ENCODE results near the gene NSG1. TPM values are rescaled to one million over a fixed set of nuclear protein-coding genes. Genes with fewer than 3 reads are reported as not detected.
A peak's percentile ranks its signal among the peaks of the same experiment; 100 is the strongest.
"Not testable (repeated sequence)": the region's sequence is repeated elsewhere in the genome, so short reads cannot be mapped to it uniquely, and the experiment has no call there.

Gene NSG1, protein sequence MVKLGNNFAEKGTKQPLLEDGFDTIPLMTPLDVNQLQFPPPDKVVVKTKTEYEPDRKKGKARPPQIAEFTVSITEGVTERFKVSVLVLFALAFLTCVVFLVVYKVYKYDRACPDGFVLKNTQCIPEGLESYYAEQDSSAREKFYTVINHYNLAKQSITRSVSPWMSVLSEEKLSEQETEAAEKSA
- total RNA-seq = 1 to 10 TPM; 1.0 to 3.2 TPM

DNA sequence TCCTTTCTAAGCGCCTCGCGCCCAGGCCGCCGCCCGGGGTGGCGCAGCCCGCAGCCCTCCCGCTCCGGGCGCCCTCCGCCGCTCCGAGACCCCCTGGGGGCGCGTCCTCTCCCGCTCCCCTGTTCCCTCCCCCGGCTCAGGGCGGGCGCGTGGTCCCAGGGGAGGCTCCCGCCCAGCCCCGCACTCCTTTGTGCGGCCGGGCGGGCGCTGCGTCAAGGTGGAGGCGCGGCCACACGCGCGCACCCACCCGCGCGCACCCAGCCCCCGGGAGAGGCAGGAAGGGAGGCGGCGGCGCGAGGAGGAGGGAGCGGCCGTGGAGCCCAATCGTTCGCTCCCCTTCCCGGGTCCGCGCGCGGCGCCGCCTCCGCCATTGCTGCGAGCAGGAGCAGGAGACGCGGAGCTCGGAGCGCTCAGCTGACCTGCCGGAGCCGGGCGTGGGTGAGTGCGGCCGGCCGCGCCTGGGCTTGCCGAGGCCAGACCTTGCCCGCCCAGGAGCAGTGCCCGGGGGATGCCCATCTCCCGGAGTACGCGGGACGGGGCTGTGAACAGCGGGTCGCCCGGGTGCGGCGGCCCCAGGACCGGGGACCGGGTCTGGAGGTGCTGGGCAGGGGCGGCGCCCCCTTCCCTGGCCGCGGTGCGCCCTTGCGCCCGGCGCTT, at the start of gene NSG1:
Gene NSG1, plus strand, starts transcription at position 367 of the 657 bp plus-strand sequence. CDS start 528 bp downstream, outside the sequence.
- H3K27ac Mint-ChIP-seq = no peak within 1 kb of the TSS
- H3K36me3 Mint-ChIP-seq (ENCODE audit: insufficient read depth in 2 of 2) = no peaks in the 10 kb centered on the region
- ATAC-seq (replicated peaks in 1 of 2) = peak; percentile 49 to 57
- no peaks in the 10 kb centered on the region for H3K4me1 Mint-ChIP-seq (ENCODE audit: low read depth)
- H3K4me3 Mint-ChIP-seq = peak within 1 kb of the TSS; percentile 84 to 90
- peak; percentile 37 to 46 for DNase-seq
- H3K9me3 Mint-ChIP-seq = no peaks in the 10 kb centered on the region
- H3K27me3 Mint-ChIP-seq (ENCODE audit: low read depth) = peaks cover 42% of the 10 kb centered on the region

DNA sequence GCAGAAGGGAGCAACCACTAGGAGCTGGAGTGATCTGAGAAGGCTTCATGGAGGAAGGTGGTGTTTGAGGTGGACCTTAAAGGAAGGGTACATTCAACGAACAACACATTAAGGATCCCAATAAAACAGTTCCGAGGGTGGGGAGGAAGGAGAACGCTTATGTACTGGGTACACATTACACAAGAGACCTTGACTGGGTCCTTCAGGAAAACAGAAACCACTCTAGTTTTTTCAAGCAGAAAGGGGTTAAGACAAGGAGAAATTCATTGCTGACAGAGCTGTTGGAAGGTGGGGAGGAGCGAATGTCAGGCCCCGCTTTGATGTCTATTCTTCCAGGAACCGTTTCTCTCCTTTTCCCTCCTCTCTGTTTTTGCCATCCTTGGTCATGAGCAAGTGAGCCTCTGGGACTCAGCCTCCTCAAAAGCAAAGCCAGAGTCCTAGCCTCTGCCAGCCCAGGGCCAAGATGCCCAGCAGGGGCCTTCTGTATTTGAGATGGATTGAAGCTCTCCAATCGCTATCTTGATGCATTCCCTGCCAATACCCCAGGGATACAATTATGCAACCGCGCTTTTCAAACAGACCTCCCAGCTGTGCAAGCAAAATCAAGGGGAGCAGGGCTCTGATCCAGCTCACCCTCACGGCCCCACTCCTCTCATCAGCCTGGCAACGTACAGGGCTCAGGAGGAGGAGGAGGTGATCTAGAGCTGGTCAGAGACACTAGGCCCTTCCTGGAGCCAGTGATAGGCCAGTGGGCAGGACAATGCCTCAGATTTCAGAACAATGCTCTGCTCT, 48.5 kb upstream of the NSG1 start:
- Mint-ChIP-seq H3K36me3 (ENCODE audit: insufficient read depth in 2 of 2) (no peaks in the 10 kb centered on the region), H3K27me3 (ENCODE audit: low read depth) (no peaks in the 10 kb centered on the region), H3K4me1 (ENCODE audit: low read depth) (peaks cover 9% of the 10 kb centered on the region), H3K9me3 (no peaks in the 10 kb centered on the region), H3K27ac (no peak overlapping the region), H3K4me3 (no peak overlapping the region)
- DNase-seq = no peak
- ATAC-seq (replicated peaks in 1 of 2) = no peak

DNA sequence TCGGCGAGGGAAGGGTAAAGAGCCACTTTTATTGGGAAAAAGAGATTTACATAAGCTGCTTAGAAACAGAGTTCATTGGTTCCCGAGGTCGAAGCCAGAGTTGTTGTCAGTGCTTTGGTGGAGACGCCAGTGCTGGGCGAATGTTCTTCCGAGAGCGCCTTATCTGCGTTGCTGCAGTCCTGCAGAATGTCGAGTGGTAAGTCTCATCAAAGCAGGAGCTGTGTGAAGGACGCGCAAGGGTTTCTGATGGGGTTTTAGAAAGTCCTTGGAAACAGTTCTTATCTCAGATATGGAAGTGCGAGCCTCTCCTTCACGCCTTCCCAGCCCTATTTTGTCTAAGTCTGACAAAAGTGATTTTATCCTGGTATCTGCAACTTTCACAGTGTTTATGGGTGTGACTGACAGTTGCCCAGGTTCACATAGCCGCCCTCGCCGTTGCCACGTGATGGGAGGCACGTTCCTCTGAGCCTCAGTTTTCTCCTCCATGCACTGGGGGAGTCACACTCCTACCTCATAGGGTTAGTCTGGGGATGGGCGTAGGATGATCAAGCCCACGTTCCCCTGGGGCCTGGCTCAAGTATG, 47.3 kb upstream of the NSG1 start:
- H3K27me3 Mint-ChIP-seq (ENCODE audit: low read depth) = no peaks in the 10 kb centered on the region
- no peak overlapping the region for H3K27ac Mint-ChIP-seq
- DNase-seq (no peak), ATAC-seq (replicated peaks in 1 of 2) (no peak)
- H3K4me3 Mint-ChIP-seq = no peak overlapping the region
- H3K9me3 Mint-ChIP-seq = no peaks in the 10 kb centered on the region
- H3K36me3 Mint-ChIP-seq (ENCODE audit: insufficient read depth in 2 of 2) = no peaks in the 10 kb centered on the region
- H3K4me1 Mint-ChIP-seq (ENCODE audit: low read depth) = peaks cover 7% of the 10 kb centered on the region

DNA sequence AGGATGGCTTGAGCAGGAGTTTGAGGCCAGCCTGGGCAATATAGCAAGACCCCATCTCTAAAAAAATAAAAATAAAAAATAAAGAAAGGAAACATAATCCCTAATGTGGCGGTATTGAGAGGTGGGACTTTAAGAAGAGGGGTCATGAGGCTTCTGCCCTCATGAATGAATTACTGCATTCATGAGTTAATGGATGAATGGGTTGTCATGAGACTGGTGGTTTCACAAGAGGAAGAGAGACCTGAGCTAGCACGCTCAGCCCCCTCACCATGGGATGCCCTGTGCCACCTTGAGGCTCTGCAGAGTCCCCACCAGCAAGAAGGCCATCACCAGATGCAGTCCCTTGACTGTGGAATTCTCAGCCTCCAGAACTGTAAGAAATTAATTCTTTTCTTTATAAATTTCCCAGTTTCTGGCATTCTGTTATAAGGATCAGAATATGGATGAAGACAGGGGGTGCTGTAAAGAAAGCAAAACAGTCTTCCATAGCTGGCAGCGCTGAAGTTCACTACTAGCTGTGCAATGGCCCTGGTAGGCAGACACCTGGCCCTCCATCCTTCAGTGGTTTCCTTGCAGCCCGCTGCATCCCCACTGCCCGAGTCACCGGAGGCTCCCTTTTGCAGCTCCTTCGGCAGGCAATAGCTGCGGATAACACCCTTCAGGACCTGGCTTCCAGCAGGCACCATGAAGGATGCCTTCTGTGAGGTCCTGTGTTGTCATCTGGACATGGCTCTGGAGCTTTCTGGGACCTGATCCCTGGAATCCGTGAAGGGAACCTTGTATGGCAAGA, 44.8 kb upstream of the NSG1 start:
- Mint-ChIP-seq H3K36me3 (ENCODE audit: insufficient read depth in 2 of 2) (no peaks in the 10 kb centered on the region), H3K4me1 (ENCODE audit: low read depth) (peaks cover 4% of the 10 kb centered on the region), H3K9me3 (no peaks in the 10 kb centered on the region), H3K27me3 (ENCODE audit: low read depth) (no peaks in the 10 kb centered on the region), H3K27ac (no peak overlapping the region), H3K4me3 (no peak overlapping the region)
- DNase-seq = no peak
- no peak for ATAC-seq (replicated peaks in 1 of 2)

DNA sequence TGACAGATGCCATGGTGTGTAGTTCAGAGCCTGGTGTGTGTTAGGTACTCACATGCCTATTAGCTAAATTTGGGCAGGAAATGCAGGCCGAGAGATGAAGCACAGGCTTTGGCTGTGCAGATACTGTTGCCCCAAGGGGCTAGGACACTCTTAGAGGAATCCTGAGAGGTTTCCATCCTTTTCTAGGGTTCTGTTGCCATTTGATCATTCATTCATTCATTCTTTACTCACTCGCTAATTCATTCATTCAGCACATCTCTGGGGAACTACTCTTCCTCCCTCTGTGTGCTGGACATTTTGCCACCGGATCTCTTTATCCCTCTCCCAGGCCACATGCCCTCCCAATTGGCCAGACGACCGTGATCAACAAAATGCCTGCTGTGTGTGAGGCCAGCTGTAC, 43.9 kb upstream of the NSG1 start:
- peaks cover 11% of the 10 kb centered on the region for H3K4me1 Mint-ChIP-seq (ENCODE audit: low read depth)
- H3K4me3 Mint-ChIP-seq = no peak overlapping the region
- DNase-seq = no peak
- no peak for ATAC-seq (replicated peaks in 1 of 2)
- no peak overlapping the region for H3K27ac Mint-ChIP-seq
- H3K9me3 Mint-ChIP-seq = no peaks in the 10 kb centered on the region
- H3K36me3 Mint-ChIP-seq (ENCODE audit: insufficient read depth in 2 of 2) = no peaks in the 10 kb centered on the region
- no peaks in the 10 kb centered on the region for H3K27me3 Mint-ChIP-seq (ENCODE audit: low read depth)

DNA sequence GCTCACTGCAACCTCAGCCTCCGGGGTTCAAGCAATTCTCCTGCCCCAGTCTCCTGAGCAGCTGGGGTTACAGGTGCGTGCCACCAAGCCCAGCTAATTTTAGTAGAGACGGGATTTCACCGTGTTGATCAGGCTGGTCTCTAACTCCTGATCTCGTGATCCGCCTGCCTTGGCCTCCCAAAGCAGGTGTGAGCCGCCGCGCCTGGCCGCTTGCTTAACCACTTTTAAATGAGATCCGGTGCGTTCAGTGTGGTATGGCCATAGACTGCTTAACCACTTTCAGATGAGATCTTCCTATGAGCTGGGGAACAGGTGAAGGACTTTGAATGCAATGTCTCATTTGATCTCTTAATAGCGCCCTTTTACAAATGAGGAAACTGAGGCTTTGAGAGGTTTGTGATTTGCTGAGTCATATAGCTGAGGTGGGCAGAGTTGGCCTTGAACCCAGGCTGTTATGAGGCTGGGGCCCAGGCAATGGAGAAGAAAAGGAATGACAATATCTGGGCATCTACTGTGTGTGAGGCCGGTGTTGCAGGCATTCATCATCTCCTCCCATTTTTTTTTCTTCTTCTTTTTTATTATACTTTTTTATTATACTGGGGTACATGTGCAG, 41.9 kb upstream of the NSG1 start:
- Mint-ChIP-seq H3K4me3 (no peak overlapping the region), H3K27me3 (ENCODE audit: low read depth) (no peaks in the 10 kb centered on the region), H3K27ac (no peak overlapping the region), H3K4me1 (ENCODE audit: low read depth) (peaks cover 18% of the 10 kb centered on the region), H3K36me3 (ENCODE audit: insufficient read depth in 2 of 2) (peaks cover 0 to 2% of the 10 kb centered on the region in 2 donors), H3K9me3 (no peaks in the 10 kb centered on the region)
- ATAC-seq (replicated peaks in 1 of 2) = no peak
- DNase-seq = no peak

DNA sequence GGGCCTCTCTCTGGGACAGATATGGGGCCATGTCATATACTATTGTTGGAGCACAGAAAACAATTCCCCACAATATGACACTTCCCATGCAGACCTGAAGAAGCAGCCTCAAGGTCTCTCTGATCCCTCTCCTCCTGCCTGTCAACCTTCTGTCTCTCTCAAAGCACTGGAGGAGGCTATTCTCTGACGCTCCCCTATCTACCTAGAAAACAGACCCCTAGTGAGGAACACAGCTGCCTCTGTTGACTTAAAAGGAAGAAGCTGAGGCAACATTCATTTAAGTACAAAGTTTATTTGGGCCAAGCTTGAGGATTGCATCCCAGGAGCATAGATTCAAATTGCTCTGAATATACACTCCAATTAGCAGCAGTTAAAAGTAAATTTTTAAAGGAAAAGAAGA, 39.3 kb upstream of the NSG1 start:
- Mint-ChIP-seq H3K27me3 (ENCODE audit: low read depth) (no peaks in the 10 kb centered on the region), H3K9me3 (no peaks in the 10 kb centered on the region), H3K4me1 (ENCODE audit: low read depth) (peaks cover 18% of the 10 kb centered on the region), H3K27ac (no peak overlapping the region), H3K36me3 (ENCODE audit: insufficient read depth in 2 of 2) (peaks cover 0 to 2% of the 10 kb centered on the region in 2 donors), H3K4me3 (peak overlapping the region in 1 of 2 donors; percentile 16)
- DNase-seq (no peak), ATAC-seq (replicated peaks in 1 of 2) (no peak)

DNA sequence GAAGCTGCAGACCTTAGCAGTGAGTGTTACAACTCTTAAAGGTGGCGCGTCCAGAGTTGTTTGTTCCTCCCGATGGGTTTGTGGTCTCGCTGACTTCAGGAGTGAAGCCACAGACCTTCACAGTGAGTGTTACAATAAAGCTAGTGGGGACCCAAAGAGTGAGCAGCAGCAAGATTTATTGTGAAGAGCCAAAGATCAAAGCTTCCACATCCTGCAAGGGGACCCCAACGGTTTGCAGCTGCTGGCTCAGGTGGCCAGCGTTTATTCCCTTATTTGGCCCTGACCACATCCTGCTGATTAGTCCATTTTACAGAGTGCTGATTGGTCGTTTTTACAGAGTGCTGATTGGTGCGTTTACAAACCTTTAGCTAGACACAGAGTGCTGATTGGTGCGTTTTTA, 38.3 kb upstream of the NSG1 start:
- not testable (repeated sequence) for H3K36me3 Mint-ChIP-seq (ENCODE audit: insufficient read depth in 2 of 2); H3K9me3 Mint-ChIP-seq; H3K27ac Mint-ChIP-seq; H3K27me3 Mint-ChIP-seq (ENCODE audit: low read depth)
- Mint-ChIP-seq H3K4me3 (peak overlapping the region; percentile 44 to 63), H3K4me1 (ENCODE audit: low read depth) (peaks cover 18% of the 10 kb centered on the region)
- DNase-seq = peak; percentile 18 to 34
- peak; percentile 60 to 90 for ATAC-seq (replicated peaks in 1 of 2)

DNA sequence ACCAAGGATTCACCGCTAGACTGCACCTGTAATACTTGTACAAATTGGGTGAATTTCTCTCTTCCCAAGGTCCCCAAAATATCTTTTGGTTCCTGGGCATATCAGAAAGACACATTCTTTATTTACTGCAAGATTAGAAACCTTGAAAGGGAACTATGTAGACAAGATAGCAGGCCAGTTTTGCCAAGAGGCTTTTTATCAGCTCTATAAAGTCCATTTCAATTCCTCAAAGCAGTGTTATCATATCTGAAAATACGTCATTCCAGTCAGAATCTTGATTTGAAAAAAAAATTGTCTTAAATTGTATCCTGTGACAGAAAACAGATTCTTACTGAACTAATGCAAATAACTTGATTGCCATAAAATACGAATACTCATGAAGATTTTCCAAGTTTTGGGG, 37.0 kb upstream of the NSG1 start:
- DNase-seq (no peak), ATAC-seq (replicated peaks in 1 of 2) (no peak)
- Mint-ChIP-seq H3K4me3 (no peak overlapping the region), H3K27ac (no peak overlapping the region), H3K4me1 (ENCODE audit: low read depth) (peaks cover 18% of the 10 kb centered on the region), H3K9me3 (no peaks in the 10 kb centered on the region), H3K36me3 (ENCODE audit: insufficient read depth in 2 of 2) (peaks cover 0 to 2% of the 10 kb centered on the region in 2 donors), H3K27me3 (ENCODE audit: low read depth) (no peaks in the 10 kb centered on the region)

DNA sequence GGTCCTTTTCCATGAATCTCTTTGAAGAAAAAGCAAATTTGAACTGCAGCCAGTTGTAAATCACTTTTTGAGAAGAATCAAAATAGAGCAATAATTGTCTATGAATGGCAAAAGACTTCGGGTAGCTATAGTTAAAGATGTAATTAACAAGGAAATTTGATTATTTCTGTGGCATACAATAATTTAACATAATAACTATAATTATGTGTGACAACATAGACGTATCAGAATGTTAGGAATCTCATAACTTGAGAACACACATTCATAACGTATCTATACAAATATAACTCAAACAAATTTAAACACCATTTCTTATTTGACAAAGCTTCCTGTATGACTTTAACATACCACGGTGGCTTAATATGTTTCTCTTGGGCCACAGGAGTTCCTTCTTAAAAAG, 36.0 kb upstream of the NSG1 start:
- ATAC-seq (replicated peaks in 1 of 2) = no peak
- Mint-ChIP-seq H3K27me3 (ENCODE audit: low read depth) (no peaks in the 10 kb centered on the region), H3K4me3 (no peak overlapping the region), H3K27ac (no peak overlapping the region), H3K9me3 (no peaks in the 10 kb centered on the region), H3K36me3 (ENCODE audit: insufficient read depth in 2 of 2) (peaks cover 0 to 2% of the 10 kb centered on the region in 2 donors), H3K4me1 (ENCODE audit: low read depth) (peaks cover 14% of the 10 kb centered on the region)
- no peak for DNase-seq

DNA sequence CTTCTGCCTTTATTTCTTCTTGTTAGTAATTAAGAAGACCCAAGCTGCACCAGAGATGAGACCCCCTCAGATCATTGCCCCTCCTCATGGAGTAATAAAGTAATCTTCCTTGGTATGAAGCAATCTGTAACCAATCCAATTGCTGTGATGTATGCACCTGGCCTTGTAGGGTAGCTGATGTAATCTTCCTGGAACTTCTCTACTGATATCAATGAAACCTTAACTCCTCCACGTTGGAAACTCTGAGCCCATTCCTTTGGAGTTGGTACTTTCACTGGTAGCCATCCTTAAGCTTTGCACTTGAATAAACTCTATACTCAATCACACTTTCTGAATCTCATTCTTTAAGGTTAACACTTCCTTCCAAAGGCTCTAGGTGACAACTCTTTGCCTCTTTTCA, 31.6 kb upstream of the NSG1 start:
- H3K4me3 Mint-ChIP-seq = no peak overlapping the region
- no peaks in the 10 kb centered on the region for H3K36me3 Mint-ChIP-seq (ENCODE audit: insufficient read depth in 2 of 2)
- no peaks in the 10 kb centered on the region for H3K4me1 Mint-ChIP-seq (ENCODE audit: low read depth)
- DNase-seq = no peak
- ATAC-seq (replicated peaks in 1 of 2) = no peak
- no peaks in the 10 kb centered on the region for H3K27me3 Mint-ChIP-seq (ENCODE audit: low read depth)
- H3K27ac Mint-ChIP-seq = no peak overlapping the region
- H3K9me3 Mint-ChIP-seq = no peaks in the 10 kb centered on the region
